ENCODE measurements around the gene SLC16A1.

- no peak for TF ChIP-seq CTCF (IDR thresholded peaks at IDR 0.05)
- no peak for TF ChIP-seq EZH2 (IDR thresholded peaks at IDR 0.05)
- TF ChIP-seq EZH2phosphoT487 (IDR thresholded peaks at IDR 0.05) = no peak
Measured at GRCh38 chr1:112870887-112871646, 84.9 kb downstream of the SLC16A1 start.
